DOHH2 (cell line): ENCODE results near the gene XRCC3.

Experiments used
- H3F3A ChIP-seq: fragments of 200-600 bp; sonication (generic), shearing (Covaris generic); 2 replicates; pipeline ENCODE4 v1.6.0; 2016; ENCODE audit warnings: antibody characterized with exemption, mild to moderate bottlenecking; ENCODE audit not compliant: control insufficient read depth, insufficient read depth
- H3K27ac ChIP-seq: fragments of 200-600 bp; sonication (generic); 2 replicates; pipeline ENCODE4 v1.5.1; 2014; ENCODE audit warnings: low read depth, mild to moderate bottlenecking, low read length, moderate library complexity
- H3K27me3 ChIP-seq: fragments of 200-600 bp; sonication (generic); 2 replicates; pipeline ENCODE4 v1.6.1; 2014; ENCODE audit warnings: mild to moderate bottlenecking, low read length, mixed read lengths; ENCODE audit not compliant: control insufficient read depth
- H3K36me3 ChIP-seq: fragments of 200-600 bp; sonication (generic); 2 replicates; pipeline ENCODE4 v1.6.1; 2014; ENCODE audit warnings: mild to moderate bottlenecking, low read length, moderate library complexity, mixed read lengths; ENCODE audit not compliant: control insufficient read depth
- H3K4me1 ChIP-seq: fragments of 200-600 bp; sonication (generic); 2 replicates; pipeline ENCODE4 v1.6.1; 2014; ENCODE audit warnings: mild to moderate bottlenecking, low read length, mixed read lengths; ENCODE audit not compliant: control insufficient read depth
- H3K4me2 ChIP-seq: fragments of 200-600 bp; sonication (generic); 2 replicates; pipeline ENCODE4 v1.6.0; 2014; ENCODE audit warnings: mild to moderate bottlenecking, low read length, moderate library complexity
- H3K4me3 ChIP-seq: fragments of 200-600 bp; sonication (generic); 2 replicates; pipeline ENCODE4 v1.5.1; 2014; ENCODE audit warnings: mild to moderate bottlenecking, low read length, mixed read lengths
- H3K79me2 ChIP-seq: fragments of 200-600 bp; sonication (generic); 2 replicates; pipeline ENCODE4 v1.6.1; 2014; ENCODE audit warnings: mild to moderate bottlenecking, low read length, mixed read lengths; ENCODE audit not compliant: control insufficient read depth
- H3K9me2 ChIP-seq: fragments of 200-600 bp; sonication (generic); replicated peaks from 2 replicates; pipeline ENCODE4 v1.6.1; 2014; ENCODE audit warnings: mild to moderate bottlenecking, low read length, mixed read lengths; ENCODE audit not compliant: control insufficient read depth
- H3K9me3 ChIP-seq: fragments of 200-600 bp; sonication (generic); 2 replicates; pipeline ENCODE4 v1.6.1; 2014; ENCODE audit warnings: antibody characterized with exemption, low read length, mixed read lengths; ENCODE audit not compliant: control insufficient read depth, insufficient read depth
- H4K20me1 ChIP-seq: fragments of 200-600 bp; sonication (generic); 2 replicates; pipeline ENCODE4 v1.6.0; 2014; ENCODE audit warnings: low read depth, mild to moderate bottlenecking, antibody characterized with exemption, low read length, moderate library complexity; ENCODE audit not compliant: control insufficient read depth, insufficient read depth
- EZH2phosphoT487 ChIP-seq: fragments of 200-600 bp; sonication (generic); IDR thresholded peaks from 2 replicates; pipeline ENCODE4 v1.6.1; 2017; ENCODE audit warnings: borderline replicate concordance, mild to moderate bottlenecking, antibody characterized with exemption, low read length, moderate library complexity, mixed read lengths
- TF ChIP-seq, protein P1 (sequence below): fragments of 200-600 bp; sonication (generic); IDR thresholded peaks from one replicate; pipeline ENCODE4 v1.5.1; 2014; ENCODE audit warnings: antibody characterized with exemption, mild to moderate bottlenecking, low read depth, low read length; ENCODE audit not compliant: poor library complexity, severe bottlenecking

The XRCC3 gene

DNA sequence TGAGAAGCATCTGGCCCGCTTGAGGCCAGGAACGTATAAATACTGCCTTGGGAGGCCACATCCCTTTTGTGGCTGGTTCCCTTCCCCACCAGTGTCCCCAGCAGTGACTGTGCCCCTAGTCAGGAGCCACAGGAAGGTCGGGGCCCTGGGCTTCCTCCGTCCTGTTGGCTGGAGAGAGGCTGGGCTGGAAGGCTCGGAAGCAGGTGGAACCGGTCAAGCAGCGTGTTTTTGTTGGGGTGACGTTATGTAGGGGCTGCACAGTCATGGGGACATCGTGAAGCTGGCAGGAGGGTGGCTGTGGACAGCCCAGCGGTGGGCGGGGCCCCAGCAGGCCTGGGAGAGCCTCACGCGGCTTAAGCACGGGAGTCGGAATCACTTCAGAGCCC, 10.1 kb downstream of the XRCC3 start:
- peaks cover 3% of the 10 kb centered on the region; the same call in 1 of the 2 replicates for H3F3A ChIP-seq
- peaks cover 93% of the 10 kb centered on the region for H3K36me3 ChIP-seq
- peaks cover 27% of the 10 kb centered on the region for H3K79me2 ChIP-seq
- TF ChIP-seq EZH2phosphoT487, result no peak
- TF ChIP-seq, protein P1, sequence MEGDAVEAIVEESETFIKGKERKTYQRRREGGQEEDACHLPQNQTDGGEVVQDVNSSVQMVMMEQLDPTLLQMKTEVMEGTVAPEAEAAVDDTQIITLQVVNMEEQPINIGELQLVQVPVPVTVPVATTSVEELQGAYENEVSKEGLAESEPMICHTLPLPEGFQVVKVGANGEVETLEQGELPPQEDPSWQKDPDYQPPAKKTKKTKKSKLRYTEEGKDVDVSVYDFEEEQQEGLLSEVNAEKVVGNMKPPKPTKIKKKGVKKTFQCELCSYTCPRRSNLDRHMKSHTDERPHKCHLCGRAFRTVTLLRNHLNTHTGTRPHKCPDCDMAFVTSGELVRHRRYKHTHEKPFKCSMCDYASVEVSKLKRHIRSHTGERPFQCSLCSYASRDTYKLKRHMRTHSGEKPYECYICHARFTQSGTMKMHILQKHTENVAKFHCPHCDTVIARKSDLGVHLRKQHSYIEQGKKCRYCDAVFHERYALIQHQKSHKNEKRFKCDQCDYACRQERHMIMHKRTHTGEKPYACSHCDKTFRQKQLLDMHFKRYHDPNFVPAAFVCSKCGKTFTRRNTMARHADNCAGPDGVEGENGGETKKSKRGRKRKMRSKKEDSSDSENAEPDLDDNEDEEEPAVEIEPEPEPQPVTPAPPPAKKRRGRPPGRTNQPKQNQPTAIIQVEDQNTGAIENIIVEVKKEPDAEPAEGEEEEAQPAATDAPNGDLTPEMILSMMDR, result no peak
- no peak overlapping the region for H3K4me3 ChIP-seq
- H3K27ac ChIP-seq, result no peak overlapping the region
- no peaks in the 10 kb centered on the region; the same call in 1 of the 2 replicates for H4K20me1 ChIP-seq
- H3K27me3 ChIP-seq, result no peaks in the 10 kb centered on the region
- no peaks in the 10 kb centered on the region for H3K9me3 ChIP-seq
- H3K4me1 ChIP-seq, result peaks cover 34% of the 10 kb centered on the region
- no peaks in the 10 kb centered on the region for H3K9me2 ChIP-seq
- H3K4me2 ChIP-seq, result no peak overlapping the region

DNA sequence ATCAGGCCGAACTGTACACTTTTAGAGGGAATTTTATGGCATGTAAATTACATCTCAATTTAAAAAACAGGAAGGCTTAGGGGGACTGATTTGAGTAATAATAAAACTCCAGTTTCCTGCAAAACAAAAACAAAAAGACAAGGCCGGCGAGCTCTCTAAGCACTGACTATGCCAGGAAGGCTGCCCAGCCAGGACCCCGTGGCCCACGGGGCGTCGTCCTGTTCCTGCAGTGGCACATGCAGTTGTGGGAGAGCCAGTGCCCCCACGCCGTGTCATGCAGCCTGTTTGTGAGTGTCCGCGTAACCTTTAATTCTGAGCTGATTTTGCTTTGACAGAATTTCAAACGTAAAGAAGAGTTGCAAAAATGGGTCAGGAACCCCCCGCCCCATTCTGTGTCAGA, 10.5 kb downstream of the XRCC3 start:
- Histone ChIP-seq H3F3A (peaks cover 3% of the 10 kb centered on the region; the same call in 1 of the 2 replicates), H3K79me2 (peaks cover 27% of the 10 kb centered on the region), H3K27me3 (no peaks in the 10 kb centered on the region), H3K9me2 (no peaks in the 10 kb centered on the region), H3K4me2 (no peak overlapping the region), H3K4me1 (peaks cover 38% of the 10 kb centered on the region), H3K27ac (no peak overlapping the region), H3K4me3 (no peak overlapping the region), H3K9me3 (no peaks in the 10 kb centered on the region), H3K36me3 (peaks cover 93% of the 10 kb centered on the region), H4K20me1 (no peaks in the 10 kb centered on the region; the same call in 1 of the 2 replicates)
- no peak for TF ChIP-seq EZH2phosphoT487
- TF ChIP-seq, protein P1, result no peak

DNA sequence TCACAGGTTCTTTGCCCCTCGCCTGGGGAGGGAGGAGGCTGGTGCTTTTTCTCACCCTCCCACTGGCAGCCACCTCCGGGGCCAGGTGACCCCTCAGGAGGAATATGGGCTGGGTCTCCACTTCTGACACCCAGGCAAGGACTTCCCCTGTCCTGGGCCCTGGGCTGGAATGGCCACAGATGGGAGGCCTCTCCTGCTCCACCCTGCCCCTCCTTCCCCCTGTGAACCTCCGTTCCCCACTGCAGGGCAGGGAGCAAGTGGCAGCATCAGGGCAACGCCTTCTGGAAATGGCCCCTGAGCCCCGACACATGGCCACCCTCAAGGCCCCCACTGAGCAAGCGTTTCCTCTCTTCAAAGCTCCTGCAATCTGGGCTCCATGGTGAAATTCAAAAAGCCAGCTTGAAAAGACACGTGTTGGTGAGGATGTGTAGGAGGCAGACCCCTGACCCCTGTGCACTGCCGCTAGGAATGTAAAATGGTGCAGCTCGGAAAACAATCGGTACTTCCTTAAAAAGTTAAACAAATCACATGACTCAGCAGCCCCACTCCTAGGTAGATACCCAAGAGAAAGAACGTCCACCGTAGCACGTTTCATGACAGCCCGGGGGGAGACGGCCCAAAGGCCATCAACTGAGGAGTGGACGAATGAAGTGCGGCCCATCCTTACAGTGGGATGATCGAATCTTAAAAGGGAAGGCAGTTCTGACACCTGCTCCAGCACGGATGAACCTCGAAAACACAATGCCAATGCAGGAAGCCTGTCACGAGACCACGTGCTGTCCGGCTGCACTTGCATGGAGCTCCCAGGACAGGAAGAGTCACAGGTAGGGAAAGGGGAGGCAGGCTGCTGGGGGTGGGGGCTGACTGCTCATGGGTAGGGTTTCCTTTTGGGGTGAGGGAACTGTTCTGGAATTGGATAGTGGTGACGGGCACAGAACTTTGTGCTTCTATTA, 11.5 kb downstream of the XRCC3 start:
- Histone ChIP-seq H3K27me3 (no peaks in the 10 kb centered on the region), H3K36me3 (peaks cover 93% of the 10 kb centered on the region), H3K9me3 (no peaks in the 10 kb centered on the region), H3K4me3 (no peak overlapping the region), H3K79me2 (peaks cover 28% of the 10 kb centered on the region), H3K9me2 (no peaks in the 10 kb centered on the region), H3K27ac (no peak overlapping the region), H4K20me1 (no peaks in the 10 kb centered on the region; the same call in 1 of the 2 replicates), H3K4me1 (peaks cover 48% of the 10 kb centered on the region), H3F3A (peaks cover 6% of the 10 kb centered on the region; the same call in 1 of the 2 replicates), H3K4me2 (no peak overlapping the region)
- TF ChIP-seq, protein P1, result no peak
- no peak for TF ChIP-seq EZH2phosphoT487
